Measurements from ENCODE around the gene DPYD.

Gene DPYD

DNA sequence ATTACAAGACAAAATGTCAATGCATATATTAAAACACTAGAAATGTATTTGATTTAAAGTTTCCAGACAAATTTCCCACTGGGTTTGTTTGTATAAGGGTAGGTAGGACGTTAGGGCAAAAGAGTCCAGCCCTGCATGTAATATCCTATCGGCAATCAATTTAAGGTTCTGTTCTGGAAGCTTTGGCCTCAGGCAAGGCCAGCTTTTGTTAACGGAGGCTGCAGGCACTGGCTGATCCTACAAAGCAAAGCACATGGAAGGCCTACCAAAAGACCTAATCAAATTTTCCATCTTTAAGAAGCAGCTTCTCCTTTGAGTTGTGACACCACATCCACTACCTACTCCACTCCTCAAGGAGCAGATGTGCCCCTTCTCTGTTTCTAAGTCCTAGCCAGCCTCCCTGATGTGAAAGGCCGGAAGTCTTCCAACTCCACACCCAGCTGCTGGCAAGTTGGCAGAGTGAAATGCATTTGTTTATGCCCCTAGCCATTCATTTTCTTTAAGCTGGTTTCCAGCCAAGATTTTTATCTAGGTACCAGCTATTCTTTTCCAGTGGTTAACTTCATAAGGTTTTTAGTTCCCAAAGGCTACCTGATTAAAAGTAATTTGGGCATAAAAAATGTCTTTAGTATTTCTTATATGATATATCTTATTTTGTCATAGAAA, 746.7 kb downstream of the DPYD start:
- DNase-seq, result peak; percentile 80

DNA sequence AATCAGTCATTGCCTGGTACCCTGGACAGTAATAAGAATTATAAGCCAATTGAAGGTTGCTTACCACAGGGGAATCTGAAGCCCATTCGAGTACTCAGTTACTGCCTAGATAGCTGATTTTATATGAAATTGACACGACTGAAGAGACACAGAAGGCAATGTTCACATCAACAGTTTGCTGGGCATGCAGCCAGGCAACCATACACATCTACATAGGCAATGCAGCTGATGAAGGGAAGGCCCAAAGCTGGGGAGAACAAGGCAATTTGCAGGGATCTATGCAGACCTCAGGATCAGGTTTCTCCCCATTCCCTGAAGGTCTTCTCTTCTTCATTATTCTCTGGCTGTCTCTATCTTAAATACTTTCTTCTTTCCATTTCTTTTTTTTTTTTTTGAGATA, 750.5 kb downstream of the DPYD start:
- DNase-seq, result peak; percentile 40

DNA sequence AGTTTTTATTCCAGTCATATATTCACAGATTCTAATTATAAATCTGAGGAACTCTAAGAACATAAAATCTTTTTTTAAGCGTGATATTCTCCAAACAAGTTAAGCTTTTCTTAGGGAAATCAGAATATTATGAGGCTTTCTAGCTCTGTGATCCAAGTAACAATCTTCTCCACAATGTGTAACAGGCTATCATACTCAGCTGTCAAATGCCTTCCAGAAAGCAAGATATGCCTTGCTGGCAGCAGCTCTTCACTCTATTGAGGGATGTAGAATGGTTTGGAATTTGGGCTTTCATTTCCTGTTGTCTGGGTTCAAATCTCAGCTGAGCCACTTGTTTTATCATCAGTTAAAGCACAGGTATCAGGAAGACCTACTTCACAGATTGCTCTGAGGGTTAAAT, 752.8 kb downstream of the DPYD start:
- no peak for DNase-seq

- DNase-seq, result no peak
These were observed 753.6 kb downstream of the DPYD start for GRCh38 chr1:97167246-97167645.

DNA sequence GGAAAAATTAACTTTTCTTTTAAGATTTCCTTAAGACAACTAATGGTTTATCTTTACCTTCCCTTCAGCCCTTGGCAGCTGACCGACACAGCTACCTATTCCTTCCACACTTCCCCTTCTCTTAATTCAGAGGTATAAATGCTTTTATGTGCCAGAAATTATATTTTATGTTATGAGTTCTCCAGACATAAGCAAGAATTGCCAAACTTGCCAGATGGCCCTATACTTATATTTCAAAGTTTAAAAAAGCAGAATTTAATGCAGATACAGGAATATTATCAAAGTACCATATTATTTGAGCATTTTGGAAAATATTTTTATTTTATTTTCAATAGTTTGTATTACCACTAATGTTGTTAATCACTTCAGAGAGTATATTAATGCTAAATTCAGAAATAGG, 754.2 kb downstream of the DPYD start:
- no peak for DNase-seq

GRCh38 chr1:97164276-97164639, 756.6 kb downstream of the DPYD start:
- DNase-seq, result no peak

DNA sequence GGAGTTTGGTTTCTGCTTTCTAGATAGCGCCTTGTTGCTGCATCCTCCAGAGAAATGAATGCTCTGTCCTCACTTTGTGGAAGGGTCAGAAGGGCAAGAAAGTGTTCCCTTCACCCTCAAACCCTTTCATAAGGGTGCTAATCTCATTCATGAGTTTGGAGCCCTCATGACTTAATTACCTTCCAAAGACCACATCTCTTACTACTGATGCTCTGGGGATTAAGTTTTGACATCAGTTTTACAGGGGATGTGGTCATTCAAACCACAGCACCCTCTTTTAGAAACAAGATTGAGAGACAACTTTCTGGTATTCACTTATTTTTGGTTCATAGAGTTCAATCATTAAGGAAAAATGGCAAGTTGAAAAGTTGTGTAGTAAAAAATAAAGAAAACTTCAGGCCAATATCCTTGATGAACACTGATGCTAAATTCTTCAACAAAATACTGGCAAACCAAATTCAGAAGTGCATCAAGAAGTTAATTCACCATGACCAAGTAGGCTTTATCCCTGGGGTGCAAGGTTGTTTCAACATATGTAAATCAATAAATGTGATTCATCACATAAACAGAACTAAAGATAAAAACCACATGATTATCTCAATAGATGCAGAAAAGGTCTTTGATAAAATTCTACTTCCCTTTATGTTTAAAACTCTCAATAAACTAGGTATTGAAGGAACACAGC, 757.1 kb downstream of the DPYD start:
- DNase-seq, result no peak

GRCh38 chr1:97160818-97161217, 760.0 kb downstream of the DPYD start:
- DNase-seq, result no peak

DNA sequence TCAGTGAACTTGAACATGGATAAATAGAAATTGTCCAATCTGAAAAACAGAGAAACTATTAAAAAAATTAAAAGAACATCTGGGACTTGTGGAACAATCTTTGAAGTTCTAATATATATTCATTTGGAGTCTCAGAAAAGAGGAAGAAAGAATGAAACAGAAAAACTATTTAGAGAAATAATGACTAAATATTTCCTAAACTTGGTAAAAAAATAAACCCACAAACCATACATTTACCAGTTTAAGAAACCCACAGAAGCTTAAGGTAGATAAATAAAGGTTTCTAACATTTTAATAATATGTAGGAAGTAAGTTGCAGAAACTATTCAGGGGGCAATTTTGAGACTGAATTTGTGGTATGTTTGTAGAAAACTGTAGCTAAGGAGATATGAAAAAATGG, 761.5 kb downstream of the DPYD start:
- no peak for DNase-seq

DNA sequence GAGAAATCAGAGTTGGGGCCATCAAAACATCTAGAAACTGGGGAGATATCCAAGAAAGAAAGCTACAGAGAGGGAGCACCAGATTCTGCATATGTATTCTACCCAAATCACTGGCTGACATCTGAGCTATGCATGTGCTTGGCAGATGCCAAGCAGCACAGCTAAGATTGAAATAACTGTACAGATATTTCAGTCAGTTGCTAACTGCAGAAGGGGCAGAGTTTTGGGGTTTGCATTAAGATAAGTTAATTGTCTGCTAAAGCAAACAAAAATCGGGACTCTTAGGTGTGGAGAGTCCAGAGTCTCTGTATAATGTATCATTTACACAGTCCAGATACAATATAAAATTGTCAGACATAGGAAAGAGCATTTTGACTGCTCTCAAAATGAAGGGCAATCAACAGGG, 762.1 kb downstream of the DPYD start:
- DNase-seq, result no peak

DNA sequence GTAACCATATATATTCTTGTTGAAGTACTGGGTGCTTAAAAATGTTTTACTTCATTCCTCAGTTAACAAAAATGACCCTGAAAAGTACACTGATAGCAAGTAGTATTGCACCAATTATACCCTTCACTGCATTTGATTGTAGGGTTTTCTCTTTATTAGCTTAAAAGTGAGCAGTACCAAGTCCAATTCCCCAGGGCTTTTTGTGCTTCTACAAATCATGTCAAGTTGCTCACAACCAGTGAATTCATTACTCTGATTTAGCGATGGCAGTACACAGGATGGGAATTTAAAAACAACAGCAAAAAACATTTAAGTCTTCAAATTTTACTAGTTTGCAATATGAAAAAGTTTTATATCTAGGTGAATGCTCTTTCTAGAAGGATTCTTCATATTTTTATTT, 762.8 kb downstream of the DPYD start:
- DNase-seq, result no peak

DNA sequence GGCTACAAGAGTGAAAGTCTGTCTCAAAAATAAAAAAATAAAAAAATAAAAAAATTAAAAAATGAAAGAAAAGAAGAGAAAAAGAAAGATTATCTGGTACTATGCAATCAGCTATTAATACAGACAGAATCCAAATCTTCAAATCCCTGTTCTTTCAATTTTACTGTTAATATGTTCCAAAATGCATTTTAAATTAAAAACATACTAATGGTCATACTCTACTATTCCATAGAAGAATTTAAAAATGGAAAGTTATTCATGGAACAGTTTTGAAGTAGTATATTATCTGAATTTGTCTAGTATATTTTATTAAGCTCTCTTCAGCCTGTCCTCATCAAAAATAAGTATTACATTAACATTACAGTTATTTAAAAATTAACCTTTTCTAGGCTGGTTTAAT, 769.2 kb downstream of the DPYD start:
- DNase-seq, result no peak

GRCh38 chr1:97145321-97145956, 775.4 kb downstream of the DPYD start:
- peak; percentile 27 for DNase-seq

DNA sequence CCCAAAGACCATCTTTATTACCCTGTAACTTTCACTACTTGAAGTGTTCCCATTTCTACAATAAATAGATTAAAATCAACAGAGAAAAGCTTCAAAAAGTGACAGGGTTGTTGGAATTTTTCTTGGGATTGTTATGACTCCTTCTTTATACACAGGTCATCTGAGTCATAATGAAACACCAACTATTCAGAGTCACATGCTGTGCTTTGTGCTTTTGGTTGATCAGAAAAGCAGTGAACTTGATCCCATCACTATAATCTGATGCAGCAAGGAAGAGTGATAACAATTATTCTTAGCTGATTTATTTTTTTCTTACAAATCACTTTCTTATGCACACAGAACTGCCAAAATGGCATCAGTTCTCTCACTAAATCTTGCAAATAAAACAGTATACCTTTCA, 776.3 kb downstream of the DPYD start:
- DNase-seq, result no peak

DNA sequence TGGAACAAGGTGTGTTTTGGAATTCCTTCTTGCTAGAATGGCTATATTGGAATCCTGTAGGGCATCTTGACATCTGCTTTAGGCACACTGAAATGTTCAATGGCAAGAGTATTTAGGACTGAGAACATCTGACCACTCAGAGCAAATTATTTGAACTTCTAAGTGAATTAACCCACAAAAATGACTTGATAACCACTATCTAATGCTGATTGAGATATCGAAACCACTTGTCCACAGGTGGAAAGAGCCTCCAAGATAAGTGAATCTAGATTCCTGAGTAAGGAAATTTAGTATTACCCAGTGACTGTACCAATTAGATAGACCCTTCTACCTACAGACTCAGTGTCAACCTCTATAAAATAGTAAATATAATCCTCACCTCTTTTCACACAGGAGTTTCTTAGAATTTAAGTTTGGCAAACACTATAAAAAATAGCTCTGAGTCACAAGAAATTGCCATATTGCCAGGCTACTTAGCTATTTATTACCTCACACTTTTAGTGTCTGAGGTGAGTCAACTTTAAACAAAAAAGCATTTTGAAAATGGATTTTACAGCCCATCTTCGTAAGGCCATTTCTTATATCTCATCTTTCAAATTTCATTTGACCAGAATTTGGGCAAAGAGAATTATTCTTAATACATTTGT, 777.5 kb downstream of the DPYD start:
- DNase-seq, result no peak

GRCh38 chr1:97140611-97141010, 780.2 kb downstream of the DPYD start:
- no peak for DNase-seq

DNA sequence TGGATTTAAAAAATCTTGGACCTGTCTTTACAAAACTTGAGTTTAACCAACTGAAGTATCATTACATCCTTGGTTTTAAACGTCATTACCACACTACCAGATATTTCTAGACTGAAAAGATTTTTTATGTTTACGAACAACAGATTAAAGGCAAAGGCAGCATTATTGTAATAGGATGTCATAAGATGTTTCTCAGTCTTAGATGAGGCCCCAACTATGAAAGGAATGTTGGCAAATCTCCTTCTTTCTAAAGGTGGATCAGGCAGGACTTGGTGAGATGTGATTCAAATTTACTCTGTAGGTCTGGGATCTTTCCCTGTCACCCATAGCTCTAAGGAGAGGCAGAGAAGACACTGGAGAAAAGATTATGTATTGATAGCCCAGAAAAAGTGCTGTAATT, 781.3 kb downstream of the DPYD start:
- DNase-seq, result no peak

DNA sequence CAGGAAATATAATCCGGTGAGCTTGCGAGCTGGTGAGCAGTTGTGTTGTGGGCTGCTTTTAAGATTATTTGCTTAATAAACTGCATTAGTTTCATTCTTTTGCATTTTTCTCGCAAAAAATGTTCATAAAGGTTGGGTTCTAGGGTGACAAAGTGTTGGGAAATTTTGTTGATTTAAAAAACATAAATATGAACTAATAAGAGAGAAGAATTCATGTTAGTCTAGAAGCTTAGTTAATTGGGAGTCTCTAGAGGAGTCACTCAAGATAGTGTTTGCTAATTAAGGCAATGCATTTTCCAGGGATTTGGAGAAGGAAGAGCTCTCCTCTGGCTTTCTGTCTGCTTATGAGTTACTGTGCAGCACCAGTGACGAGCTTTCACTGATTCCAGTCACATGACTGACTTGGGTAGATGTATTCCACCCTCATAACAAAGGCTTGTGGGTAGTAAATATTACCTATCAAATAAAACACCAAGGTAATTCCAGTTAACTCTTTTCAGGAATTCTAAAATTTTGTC, 782.3 kb downstream of the DPYD start:
- no peak for DNase-seq

GRCh38 chr1:97137862-97138514, 782.8 kb downstream of the DPYD start:
- peak; percentile 81 for DNase-seq

DNA sequence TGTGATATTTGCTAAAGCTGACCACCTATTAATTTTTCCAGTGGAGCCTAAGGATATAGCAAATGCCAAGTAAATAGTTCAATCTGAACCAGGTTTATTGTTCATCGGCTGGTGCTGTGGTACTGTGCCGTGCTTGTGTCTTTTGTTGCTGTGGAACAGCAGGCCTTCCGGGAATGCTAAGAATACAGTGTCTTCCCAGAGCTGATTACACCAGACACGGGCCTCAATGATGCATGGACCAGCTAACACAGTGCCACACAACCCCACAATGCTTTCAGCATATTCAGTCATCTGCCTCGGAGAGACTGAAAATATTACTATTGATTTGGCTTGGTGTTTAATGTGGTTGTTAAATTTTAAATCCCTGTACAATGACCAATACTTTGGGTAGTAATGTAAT, 783.8 kb downstream of the DPYD start:
- DNase-seq, result no peak

GRCh38 chr1:97135972-97136371, 784.9 kb downstream of the DPYD start:
- no peak for DNase-seq

DNA sequence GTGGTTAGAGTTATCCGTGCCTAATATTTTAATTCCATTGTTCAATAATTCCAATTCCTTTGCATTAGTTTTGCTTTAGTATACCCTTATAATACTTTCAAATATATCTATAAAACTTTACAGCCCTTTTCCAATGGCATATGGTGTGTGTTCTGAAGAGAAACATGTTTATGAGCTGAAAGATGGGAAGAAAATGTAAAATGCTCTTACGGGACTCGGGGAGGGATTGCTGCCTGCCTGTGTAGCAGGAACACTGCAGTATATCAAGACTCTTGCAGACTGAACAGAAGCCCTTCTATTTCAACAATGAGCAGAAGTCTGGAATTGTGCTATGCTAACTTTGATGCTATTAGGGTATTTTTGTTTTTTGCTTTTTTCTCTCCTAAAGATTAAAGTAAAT, 792.4 kb downstream of the DPYD start:
- no peak for DNase-seq

DNA sequence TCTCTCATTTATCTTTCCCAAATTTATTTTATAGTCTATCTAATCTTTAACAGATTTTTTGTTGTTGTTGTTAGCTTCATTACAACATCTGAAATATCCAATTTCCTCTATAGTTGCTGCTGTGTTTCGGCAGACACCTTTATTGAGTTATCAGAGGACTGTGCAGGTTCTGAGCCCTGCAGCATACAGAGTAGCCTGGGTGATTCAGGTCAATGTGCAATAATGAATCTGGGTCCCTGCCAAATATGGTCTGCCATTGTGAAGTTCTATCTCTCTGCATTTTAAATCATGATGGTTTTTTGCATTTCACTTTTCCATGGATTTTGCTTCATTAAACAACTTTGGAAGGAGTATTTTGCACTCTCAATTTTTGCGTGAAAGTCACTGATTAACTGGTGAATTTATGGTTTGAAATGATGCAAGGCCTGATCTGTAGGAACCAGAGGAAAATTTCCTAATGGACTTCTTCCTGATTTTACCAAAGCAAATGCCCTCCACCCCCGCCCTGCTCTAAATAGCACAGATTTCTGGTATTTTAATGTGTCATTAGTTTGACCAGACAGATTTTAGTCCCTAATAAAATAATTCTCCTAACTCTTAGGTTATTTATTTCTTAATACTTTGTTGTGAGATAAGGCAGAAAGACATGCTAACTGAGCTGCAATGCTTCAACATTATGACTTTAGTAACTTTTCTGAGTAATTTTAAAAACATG, 797.0 kb downstream of the DPYD start:
- DNase-seq, result no peak

All from COR-L47 (cell line).